Chondrocyte (in vitro differentiated cells): ENCODE data around the gene ANKAR. TPM values are rescaled to one million over a fixed set of nuclear protein-coding genes. Genes with fewer than 3 reads are reported as not detected.
"Not testable (repeated sequence)": the region's sequence is repeated elsewhere in the genome, so short reads cannot be mapped to it uniquely, and the experiment has no call there.

ENCODE experiments used
- DNase-seq: peaks from one replicate; pipeline ENCODE4 v3.0.0; 2021; ENCODE audit warnings: mixed read lengths, low spot score
- H3K27ac Mint-ChIP-seq: one replicate; pipeline ENCODE4 v1.8.0; 2021; ENCODE audit warnings: mild to moderate bottlenecking, moderate library complexity, mixed read lengths; ENCODE audit not compliant: unreplicated experiment
- H3K27me3 Mint-ChIP-seq: 2 replicates; pipeline ENCODE4 v1.8.0; 2021; ENCODE audit warnings: low read depth, mixed read lengths
- H3K36me3 Mint-ChIP-seq: 2 replicates; pipeline ENCODE4 v1.8.0; 2021; ENCODE audit warnings: low read depth, mixed read lengths
- H3K4me1 Mint-ChIP-seq: 2 replicates; pipeline ENCODE4 v1.8.0; 2021; ENCODE audit warnings: low read depth, mild to moderate bottlenecking, mixed read lengths
- H3K4me3 Mint-ChIP-seq: one replicate; pipeline ENCODE4 v1.8.0; 2021; ENCODE audit warnings: mild to moderate bottlenecking, moderate library complexity, mixed read lengths; ENCODE audit not compliant: unreplicated experiment
- H3K9me3 Mint-ChIP-seq: 2 replicates; pipeline ENCODE4 v1.8.0; 2021; ENCODE audit warnings: low read depth, mixed read lengths
- CTCF ChIP-seq: fragments of 200-600 bp; sonication (generic); IDR thresholded peaks from 2 replicates; pipeline ENCODE4 v1.5.0; 2021; ENCODE audit warnings: antibody characterized with exemption, mild to moderate bottlenecking, moderate library complexity
- total RNA-seq: library from RNA; stranded (reverse); gene quantifications from 3 replicates; pipeline ENCODE4 v1.2.1, GENCODE V29; 2021

Gene ANKAR
- total RNA-seq, 1 donor from 2014 or later: 6.4 TPM

DNA sequence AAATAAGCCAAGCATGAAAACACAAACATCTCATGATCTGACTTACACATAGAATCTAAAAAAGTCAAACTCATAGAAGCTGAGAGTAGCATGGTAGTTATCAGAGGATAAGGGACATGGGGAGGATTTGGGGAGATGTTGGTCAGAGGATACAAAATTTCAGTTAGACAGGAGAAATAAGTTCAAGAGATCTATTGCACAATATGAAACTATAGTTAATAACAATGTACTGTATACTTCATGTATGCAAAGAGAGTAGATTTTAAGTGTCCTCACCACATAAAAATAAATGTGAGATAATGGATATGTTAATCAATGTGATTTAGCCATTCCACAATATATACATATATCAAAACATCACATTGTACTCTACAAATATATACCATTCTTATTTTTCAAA, 23.2 kb upstream of the ANKAR start:
- Mint-ChIP-seq H3K9me3 (peaks cover 4% of the 10 kb centered on the region), H3K36me3 (no peaks in the 10 kb centered on the region)

GRCh38 chr2:189653464-189653863, 21.0 kb upstream of the ANKAR start:
- not testable (repeated sequence) for H3K4me1 Mint-ChIP-seq, H3K27ac Mint-ChIP-seq, H3K27me3 Mint-ChIP-seq, DNase-seq, H3K9me3 Mint-ChIP-seq, H3K4me3 Mint-ChIP-seq, H3K36me3 Mint-ChIP-seq

More for the DNA sequence above, 23.2 kb upstream of the ANKAR start:
- Mint-ChIP-seq H3K4me1 (peaks cover 7% of the 10 kb centered on the region), H3K27ac (no peak overlapping the region), H3K4me3 (no peak overlapping the region), H3K27me3 (no peaks in the 10 kb centered on the region)
- no peak for TF ChIP-seq CTCF
- no peak for DNase-seq

DNA sequence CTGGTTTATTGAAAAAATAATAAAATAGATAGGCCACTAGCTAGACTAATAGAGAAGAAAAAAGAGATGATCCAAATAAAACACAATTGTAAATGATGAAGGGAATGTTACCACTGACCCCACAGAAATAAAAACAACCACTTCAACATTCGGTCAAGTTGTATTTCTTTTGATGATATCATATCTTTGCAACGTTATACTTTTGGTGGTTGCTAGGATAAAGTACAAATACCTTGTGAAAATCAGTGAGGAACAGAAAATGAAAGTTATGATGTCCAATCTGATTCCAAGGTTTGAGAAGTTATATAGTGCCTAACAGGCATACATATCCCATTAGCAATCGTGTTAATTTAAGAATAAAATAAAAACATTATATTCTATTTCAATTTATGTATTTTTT, 19.8 kb upstream of the ANKAR start:
- Mint-ChIP-seq H3K4me1 (peaks cover 7% of the 10 kb centered on the region), H3K9me3 (peaks cover 4% of the 10 kb centered on the region), H3K4me3 (no peak overlapping the region), H3K27me3 (no peaks in the 10 kb centered on the region), H3K36me3 (no peaks in the 10 kb centered on the region), H3K27ac (peak overlapping the region; percentile 69)
- no peak for DNase-seq
- no peak for TF ChIP-seq CTCF

GRCh38 chr2:189657867-189658266, 16.6 kb upstream of the ANKAR start:
- no peak overlapping the region for H3K27ac Mint-ChIP-seq

DNA sequence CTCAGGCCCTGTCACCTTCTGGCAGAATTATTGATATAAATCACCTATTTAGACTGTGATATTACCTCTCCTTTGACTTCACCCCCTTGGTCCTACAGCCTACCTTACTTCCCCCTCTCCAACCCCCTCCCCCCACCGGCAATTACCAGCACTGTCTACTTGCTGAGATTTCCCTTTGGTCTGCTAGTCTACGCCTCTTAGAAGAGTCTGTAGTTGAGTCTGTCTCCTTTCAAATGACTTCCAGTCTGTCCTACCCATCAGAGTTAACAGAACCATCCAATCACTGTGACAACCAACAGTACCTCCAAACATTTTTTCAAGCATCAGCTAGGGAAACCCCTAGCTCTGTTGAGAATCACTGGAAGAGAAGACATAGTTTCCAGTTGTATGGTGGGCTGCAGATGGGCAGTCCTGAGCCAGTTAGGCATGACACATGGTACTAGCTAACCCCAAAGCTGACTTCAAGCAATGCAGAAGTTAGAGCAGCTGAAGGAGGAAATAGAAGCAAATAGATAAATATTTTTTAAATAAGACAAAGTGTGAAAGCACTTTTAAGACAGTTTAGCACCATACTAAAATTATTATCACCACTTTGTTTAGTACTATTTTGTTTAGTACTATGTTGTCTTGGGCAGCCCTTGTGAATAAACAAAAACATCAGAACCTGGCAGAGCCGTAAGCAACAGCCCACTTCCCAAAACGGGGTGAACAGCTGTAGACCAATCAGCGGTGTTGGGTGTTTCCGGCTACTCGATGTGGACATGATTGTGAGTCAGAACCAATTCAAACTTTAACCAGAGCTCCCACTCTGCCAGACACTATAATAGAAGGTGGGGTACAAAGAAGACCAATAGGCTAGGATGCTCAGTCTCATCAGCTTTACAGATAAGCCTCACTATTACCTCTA, 15.9 kb upstream of the ANKAR start:
- no peak for DNase-seq
- TF ChIP-seq CTCF: no peak
- no peak overlapping the region for H3K27ac Mint-ChIP-seq
- no peaks in the 10 kb centered on the region for H3K9me3 Mint-ChIP-seq
- no peak overlapping the region for H3K4me3 Mint-ChIP-seq
- H3K4me1 Mint-ChIP-seq: peaks cover 10% of the 10 kb centered on the region
- no peaks in the 10 kb centered on the region for H3K36me3 Mint-ChIP-seq
- H3K27me3 Mint-ChIP-seq: no peaks in the 10 kb centered on the region

More at GRCh38 chr2:189657867-189658266, 16.6 kb upstream of the ANKAR start:
- TF ChIP-seq CTCF: no peak
- Mint-ChIP-seq H3K27me3 (no peaks in the 10 kb centered on the region), H3K9me3 (no peaks in the 10 kb centered on the region), H3K4me1 (peaks cover 7% of the 10 kb centered on the region), H3K4me3 (no peak overlapping the region), H3K36me3 (no peaks in the 10 kb centered on the region)
- no peak for DNase-seq

GRCh38 chr2:189659734-189660133, 14.7 kb upstream of the ANKAR start:
- H3K36me3 Mint-ChIP-seq: no peaks in the 10 kb centered on the region
- H3K27ac Mint-ChIP-seq: no peak overlapping the region
- H3K4me3 Mint-ChIP-seq: no peak overlapping the region
- no peak for TF ChIP-seq CTCF
- DNase-seq: no peak
- peaks cover 14% of the 10 kb centered on the region for H3K4me1 Mint-ChIP-seq
- no peaks in the 10 kb centered on the region for H3K9me3 Mint-ChIP-seq
- H3K27me3 Mint-ChIP-seq: no peaks in the 10 kb centered on the region
